KMS-11 (cell line): Measurements from ENCODE around the gene FLNA.

Experiments
- H2AFZ ChIP-seq: fragments of 200-600 bp; sonication (generic); 2 replicates; pipeline ENCODE4 v1.6.1; 2016; ENCODE audit warnings: antibody characterized with exemption, mixed run types, low read depth
- H3K27ac ChIP-seq: fragments of 200-600 bp; sonication (generic); 2 replicates; pipeline ENCODE4 v1.6.1; 2016; ENCODE audit warnings: mild to moderate bottlenecking, mixed run types
- H3K27me3 ChIP-seq: fragments of 200-600 bp; sonication (generic); 2 replicates; pipeline ENCODE4 v1.6.1; 2017; ENCODE audit warnings: mild to moderate bottlenecking, low read depth, mixed run types, moderate library complexity; ENCODE audit not compliant: insufficient read depth
- H3K36me3 ChIP-seq: fragments of 200-600 bp; sonication (generic); 2 replicates; pipeline ENCODE4 v1.6.1; 2017; ENCODE audit warnings: mild to moderate bottlenecking, mixed run types; ENCODE audit not compliant: insufficient read depth
- H3K4me1 ChIP-seq: fragments of 200-600 bp; sonication (generic); 2 replicates; pipeline ENCODE4 v1.6.1; 2016; ENCODE audit warnings: mild to moderate bottlenecking, low read depth, mixed run types; ENCODE audit not compliant: poor library complexity, severe bottlenecking
- H3K4me2 ChIP-seq: fragments of 200-600 bp; sonication (generic); 2 replicates; pipeline ENCODE4 v1.7.0; 2016; ENCODE audit warnings: mild to moderate bottlenecking, mixed run types
- H3K4me3 ChIP-seq: fragments of 200-600 bp; sonication (generic); IDR thresholded peaks from 2 replicates; pipeline ENCODE4 v1.6.1; 2017; ENCODE audit warnings: low read depth, low read length, mixed read lengths; ENCODE audit not compliant: insufficient read depth
- H3K79me2 ChIP-seq: fragments of 200-600 bp; sonication (generic); 2 replicates; pipeline ENCODE4 v1.6.1; 2016; ENCODE audit warnings: low read depth, mixed run types; ENCODE audit not compliant: insufficient read depth
- H3K9ac ChIP-seq: fragments of 200-600 bp; sonication (generic); 2 replicates; pipeline ENCODE4 v1.6.1; 2016; ENCODE audit warnings: mild to moderate bottlenecking, mixed run types
- H4K20me1 ChIP-seq: fragments of 200-600 bp; sonication (generic); 2 replicates; pipeline ENCODE4 v1.6.1; 2016; ENCODE audit warnings: mild to moderate bottlenecking, mixed run types; ENCODE audit not compliant: insufficient read depth
- CTCF ChIP-seq: fragments of 200-600 bp; sonication (generic); conservative IDR thresholded peaks from 2 replicates; pipeline ENCODE4 v1.6.1; 2017; ENCODE audit warnings: low read depth, mild to moderate bottlenecking, antibody characterized with exemption, low read length, moderate library complexity, mixed read lengths

FLNA gene

DNA sequence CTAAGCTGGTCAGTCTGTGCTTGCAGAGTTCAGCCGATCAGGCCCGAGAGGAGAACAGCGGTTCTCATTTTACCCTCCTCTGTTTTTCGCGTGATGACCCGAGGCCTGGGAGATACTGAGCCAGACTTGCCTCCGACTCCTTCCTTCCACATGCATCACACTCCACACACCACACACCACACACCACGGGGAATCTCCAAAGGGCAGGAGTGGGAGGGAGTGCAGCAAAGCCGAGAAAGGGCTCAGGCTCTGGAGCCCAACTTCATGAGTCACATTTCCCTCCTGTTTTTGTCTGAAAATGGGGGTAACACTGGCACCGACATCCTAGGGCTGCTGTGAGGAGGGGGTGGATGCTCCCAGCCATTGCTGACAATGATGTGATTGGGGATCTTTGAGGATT is 39.9 kb downstream of the FLNA start:
- H3K4me2 ChIP-seq, result no peak overlapping the region

GRCh38 chrX:154333837-154334271 is 40.6 kb downstream of the FLNA start:
- Histone ChIP-seq H3K4me1 (no peaks in the 10 kb centered on the region), H3K36me3 (no peaks in the 10 kb centered on the region), H3K79me2 (no peaks in the 10 kb centered on the region), H3K27ac (no peak overlapping the region), H3K4me2 (no peak overlapping the region), H2AFZ (no peak overlapping the region), H3K9ac (no peak overlapping the region), H4K20me1 (no peaks in the 10 kb centered on the region), H3K27me3 (no peaks in the 10 kb centered on the region), H3K4me3 (no peak overlapping the region)
- no peak for TF ChIP-seq CTCF

More for the DNA sequence above, 39.9 kb downstream of the FLNA start:
- no peaks in the 10 kb centered on the region for H3K36me3 ChIP-seq
- H3K9ac ChIP-seq, result no peak overlapping the region
- TF ChIP-seq CTCF, result no peak
- H3K4me3 ChIP-seq, result no peak overlapping the region
- no peak overlapping the region for H3K27ac ChIP-seq
- H4K20me1 ChIP-seq, result no peaks in the 10 kb centered on the region
- no peak overlapping the region for H2AFZ ChIP-seq
- H3K79me2 ChIP-seq, result no peaks in the 10 kb centered on the region
- no peaks in the 10 kb centered on the region for H3K4me1 ChIP-seq
- no peaks in the 10 kb centered on the region for H3K27me3 ChIP-seq

DNA sequence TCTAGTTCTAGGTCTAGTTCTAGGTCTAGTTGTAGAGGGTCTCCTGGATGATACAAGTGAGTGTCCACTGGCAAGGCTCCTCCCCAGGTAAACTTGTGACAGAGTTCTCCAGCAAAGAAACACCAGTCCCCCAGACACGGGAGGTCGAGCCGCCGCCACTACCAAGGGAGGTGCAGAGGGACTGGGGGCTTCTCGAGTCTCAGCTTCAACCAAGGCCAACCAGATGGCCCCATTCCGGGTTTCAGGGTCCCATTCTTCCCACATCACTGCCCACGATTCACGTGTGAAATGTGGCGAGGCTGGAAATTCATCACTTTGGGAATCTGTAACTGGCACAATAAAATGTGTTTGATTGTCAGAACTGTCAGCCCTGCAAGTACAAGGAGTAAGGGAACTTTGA is 41.3 kb downstream of the FLNA start:
- no peak overlapping the region for H3K4me2 ChIP-seq
- H3K27me3 ChIP-seq, result no peaks in the 10 kb centered on the region
- no peak overlapping the region for H3K9ac ChIP-seq
- H2AFZ ChIP-seq, result no peak overlapping the region
- no peaks in the 10 kb centered on the region for H3K79me2 ChIP-seq
- no peaks in the 10 kb centered on the region for H3K4me1 ChIP-seq
- H3K4me3 ChIP-seq, result no peak overlapping the region
- H4K20me1 ChIP-seq, result no peaks in the 10 kb centered on the region
- H3K36me3 ChIP-seq, result no peaks in the 10 kb centered on the region
- TF ChIP-seq CTCF, result no peak
- H3K27ac ChIP-seq, result no peak overlapping the region

DNA sequence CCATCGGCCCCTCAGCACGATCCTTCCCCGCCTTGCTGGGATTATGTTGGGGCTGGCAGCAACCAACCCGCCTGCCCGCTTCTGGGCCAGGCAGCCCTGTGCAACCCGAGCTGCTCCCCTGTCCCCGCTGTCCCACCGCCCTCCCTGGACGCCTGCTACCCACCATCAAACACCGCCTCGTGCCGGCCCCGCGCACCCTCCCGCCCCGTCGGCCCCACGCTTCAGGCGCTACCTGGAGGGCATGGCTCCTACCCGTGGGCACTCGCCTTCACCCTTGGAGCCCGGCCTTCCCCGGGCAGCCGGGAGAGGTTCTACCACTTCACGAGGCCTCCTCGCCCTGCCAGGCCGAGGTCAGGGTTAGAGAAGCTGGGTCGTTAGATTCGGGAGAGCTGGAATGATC is 41.9 kb downstream of the FLNA start:
- no peak overlapping the region for H2AFZ ChIP-seq
- no peak overlapping the region for H3K4me3 ChIP-seq
- no peaks in the 10 kb centered on the region for H3K4me1 ChIP-seq
- H3K79me2 ChIP-seq, result no peaks in the 10 kb centered on the region
- TF ChIP-seq CTCF, result no peak
- H4K20me1 ChIP-seq, result no peaks in the 10 kb centered on the region
- no peaks in the 10 kb centered on the region for H3K36me3 ChIP-seq
- no peak overlapping the region for H3K9ac ChIP-seq
- no peak overlapping the region for H3K4me2 ChIP-seq
- no peaks in the 10 kb centered on the region for H3K27me3 ChIP-seq
- no peak overlapping the region for H3K27ac ChIP-seq
